22Rv1 (cell line): ENCODE results near the gene DDR2.

Experiments
- ZFX ChIP-seq: fragments of 450-650 bp; IDR thresholded peaks from 2 replicates; pipeline ENCODE4 v1.6.1; 2017; ENCODE audit warnings: antibody characterized with exemption, borderline replicate concordance
- TF ChIP-seq, protein P1 (sequence below): fragments of 450-650 bp; IDR thresholded peaks from 2 replicates; pipeline ENCODE4 v1.5.1; 2017; ENCODE audit warnings: mild to moderate bottlenecking

DNA sequence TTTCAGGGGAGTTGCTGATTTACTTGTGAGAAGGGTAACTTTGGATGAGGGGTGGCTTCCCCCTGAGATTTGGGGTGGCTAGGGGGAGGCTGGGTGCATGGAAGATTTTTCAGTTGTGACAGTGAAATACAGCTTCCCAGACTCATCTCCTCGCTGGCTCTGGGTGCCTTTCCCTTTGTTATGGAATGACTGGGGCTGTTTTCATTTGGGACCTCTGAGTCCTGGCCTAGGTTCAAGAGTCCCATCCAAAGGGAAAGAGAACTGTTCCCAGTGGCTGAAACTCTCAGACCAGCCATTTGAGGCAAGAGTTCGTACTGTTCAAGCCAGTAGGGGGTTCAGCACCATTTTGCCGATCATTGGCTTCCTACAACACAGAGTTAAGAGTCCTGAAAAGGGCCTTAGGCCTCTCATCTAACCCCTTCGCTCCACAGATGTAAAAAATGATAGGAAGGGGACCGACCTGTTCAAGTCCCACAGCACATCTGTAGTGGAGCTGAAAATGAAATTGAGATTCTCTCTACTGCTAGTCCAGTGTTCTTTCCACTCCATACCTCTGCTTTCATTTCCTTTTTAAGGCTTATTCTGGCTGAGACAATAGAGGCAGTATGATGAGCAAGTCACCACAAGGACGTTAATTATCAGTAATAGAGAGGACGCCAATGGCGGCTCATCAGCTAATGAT, 958 bp downstream of the DDR2 start:
- TF ChIP-seq, protein P1, sequence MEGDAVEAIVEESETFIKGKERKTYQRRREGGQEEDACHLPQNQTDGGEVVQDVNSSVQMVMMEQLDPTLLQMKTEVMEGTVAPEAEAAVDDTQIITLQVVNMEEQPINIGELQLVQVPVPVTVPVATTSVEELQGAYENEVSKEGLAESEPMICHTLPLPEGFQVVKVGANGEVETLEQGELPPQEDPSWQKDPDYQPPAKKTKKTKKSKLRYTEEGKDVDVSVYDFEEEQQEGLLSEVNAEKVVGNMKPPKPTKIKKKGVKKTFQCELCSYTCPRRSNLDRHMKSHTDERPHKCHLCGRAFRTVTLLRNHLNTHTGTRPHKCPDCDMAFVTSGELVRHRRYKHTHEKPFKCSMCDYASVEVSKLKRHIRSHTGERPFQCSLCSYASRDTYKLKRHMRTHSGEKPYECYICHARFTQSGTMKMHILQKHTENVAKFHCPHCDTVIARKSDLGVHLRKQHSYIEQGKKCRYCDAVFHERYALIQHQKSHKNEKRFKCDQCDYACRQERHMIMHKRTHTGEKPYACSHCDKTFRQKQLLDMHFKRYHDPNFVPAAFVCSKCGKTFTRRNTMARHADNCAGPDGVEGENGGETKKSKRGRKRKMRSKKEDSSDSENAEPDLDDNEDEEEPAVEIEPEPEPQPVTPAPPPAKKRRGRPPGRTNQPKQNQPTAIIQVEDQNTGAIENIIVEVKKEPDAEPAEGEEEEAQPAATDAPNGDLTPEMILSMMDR = no peak
- TF ChIP-seq ZFX = no peak
